ENCODE measurements around the gene CACNA1B. TPM values are rescaled to one million over a fixed set of nuclear protein-coding genes. Genes with fewer than 3 reads are reported as not detected.
A peak's percentile ranks its signal among the peaks of the same experiment; 100 is the strongest.
"Not testable (repeated sequence)": the region's sequence is repeated elsewhere in the genome, so short reads cannot be mapped to it uniquely, and the experiment has no call there.

CACNA1B gene
- total RNA-seq, 4 donors from 2014 or later, result 0.13 to 0.42 (median 0.31) TPM

- WGBS, result 94% methylated on average over 2 of the region's 2 CpGs
- Histone ChIP-seq H3K27ac (replicated peaks in 1 of 4) (no peak overlapping the region), H3K4me3 (no peak overlapping the region), H3K36me3 (no peaks in the 10 kb centered on the region), H3K27me3 (peaks cover 0 to 54% (median 0%) of the 10 kb centered on the region in 4 donors), H3K9me3 (no peaks in the 10 kb centered on the region), H3K4me1 (no peaks in the 10 kb centered on the region)
- TF ChIP-seq POLR2A (IDR thresholded peaks at IDR 0.05; ENCODE audit: low read depth) (no peak), POLR2AphosphoS5 (IDR thresholded peaks at IDR 0.05) (no peak), EP300 (IDR thresholded peaks at IDR 0.05) (no peak)
- TF ChIP-seq, protein P1, sequence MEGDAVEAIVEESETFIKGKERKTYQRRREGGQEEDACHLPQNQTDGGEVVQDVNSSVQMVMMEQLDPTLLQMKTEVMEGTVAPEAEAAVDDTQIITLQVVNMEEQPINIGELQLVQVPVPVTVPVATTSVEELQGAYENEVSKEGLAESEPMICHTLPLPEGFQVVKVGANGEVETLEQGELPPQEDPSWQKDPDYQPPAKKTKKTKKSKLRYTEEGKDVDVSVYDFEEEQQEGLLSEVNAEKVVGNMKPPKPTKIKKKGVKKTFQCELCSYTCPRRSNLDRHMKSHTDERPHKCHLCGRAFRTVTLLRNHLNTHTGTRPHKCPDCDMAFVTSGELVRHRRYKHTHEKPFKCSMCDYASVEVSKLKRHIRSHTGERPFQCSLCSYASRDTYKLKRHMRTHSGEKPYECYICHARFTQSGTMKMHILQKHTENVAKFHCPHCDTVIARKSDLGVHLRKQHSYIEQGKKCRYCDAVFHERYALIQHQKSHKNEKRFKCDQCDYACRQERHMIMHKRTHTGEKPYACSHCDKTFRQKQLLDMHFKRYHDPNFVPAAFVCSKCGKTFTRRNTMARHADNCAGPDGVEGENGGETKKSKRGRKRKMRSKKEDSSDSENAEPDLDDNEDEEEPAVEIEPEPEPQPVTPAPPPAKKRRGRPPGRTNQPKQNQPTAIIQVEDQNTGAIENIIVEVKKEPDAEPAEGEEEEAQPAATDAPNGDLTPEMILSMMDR (IDR thresholded peaks at IDR 0.05), result no peak
- DNase-seq (ENCODE audit: extremely low spot score), result no peak
- intact Hi-C loops (cut with DNase I), result no loop called here
These were observed 227.5 kb downstream of the CACNA1B start for GRCh38 chr9:138105123-138105415.

DNA sequence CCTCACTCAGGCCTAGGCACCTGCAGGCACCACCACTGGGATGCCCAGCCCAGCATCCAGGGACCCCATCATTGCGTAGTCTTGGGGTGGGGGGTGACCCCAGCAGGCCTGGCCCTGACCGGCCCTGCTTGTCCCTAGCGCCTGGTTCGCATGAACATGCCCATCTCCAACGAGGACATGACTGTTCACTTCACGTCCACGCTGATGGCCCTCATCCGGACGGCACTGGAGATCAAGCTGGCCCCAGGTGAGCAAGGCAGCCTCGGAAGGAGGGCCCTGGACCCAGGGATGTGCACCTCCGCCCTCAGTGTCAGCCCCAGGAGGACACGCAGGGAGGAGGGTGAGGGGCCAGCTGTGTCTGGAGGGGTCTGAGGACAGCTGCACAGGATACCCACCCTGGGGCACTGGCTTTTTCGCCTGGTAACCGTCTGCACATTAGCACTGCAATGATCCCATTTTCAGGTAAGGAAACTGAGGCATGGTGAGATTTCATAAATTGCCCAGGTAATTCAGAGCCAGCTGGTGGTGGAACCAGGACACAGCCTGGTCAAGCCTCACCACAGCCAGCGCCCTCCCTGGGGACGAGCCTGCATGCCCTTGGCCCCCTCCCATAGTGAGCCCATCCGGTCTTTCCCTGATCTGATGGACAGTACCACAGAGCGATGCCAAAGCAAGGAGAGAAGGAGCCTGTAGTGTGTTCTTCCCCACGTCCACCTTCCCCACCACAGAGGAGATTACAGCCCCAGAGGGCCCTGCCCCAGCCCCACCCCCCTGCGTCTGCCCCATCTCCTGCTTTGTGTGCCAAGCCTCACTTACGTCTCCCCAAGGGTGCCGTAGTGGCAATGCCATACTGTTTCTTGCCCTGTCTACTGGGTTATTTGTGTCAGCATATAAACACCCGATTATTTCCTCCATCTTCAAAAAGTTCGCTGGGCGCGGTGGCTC lies 228.3 kb downstream of the CACNA1B start:
- no peaks in the 10 kb centered on the region for H3K36me3 ChIP-seq
- H3K4me3 ChIP-seq, result no peak overlapping the region
- H3K27me3 ChIP-seq, result peaks cover 0 to 54% (median 0%) of the 10 kb centered on the region in 4 donors
- H3K9me3 ChIP-seq, result no peaks in the 10 kb centered on the region
- no peak for DNase-seq (ENCODE audit: extremely low spot score)
- TF ChIP-seq, protein P1 (IDR thresholded peaks at IDR 0.05), result no peak
- no peak for TF ChIP-seq EP300 (IDR thresholded peaks at IDR 0.05)
- TF ChIP-seq POLR2A (IDR thresholded peaks at IDR 0.05; ENCODE audit: low read depth), result no peak
- TF ChIP-seq POLR2AphosphoS5 (IDR thresholded peaks at IDR 0.05), result no peak
- 94% methylated on average over 11 of the region's 26 CpGs for WGBS
- H3K27ac ChIP-seq (replicated peaks in 1 of 4), result no peak overlapping the region
- intact Hi-C loops (cut with DNase I), result no loop called here
- H3K4me1 ChIP-seq, result no peaks in the 10 kb centered on the region

DNA sequence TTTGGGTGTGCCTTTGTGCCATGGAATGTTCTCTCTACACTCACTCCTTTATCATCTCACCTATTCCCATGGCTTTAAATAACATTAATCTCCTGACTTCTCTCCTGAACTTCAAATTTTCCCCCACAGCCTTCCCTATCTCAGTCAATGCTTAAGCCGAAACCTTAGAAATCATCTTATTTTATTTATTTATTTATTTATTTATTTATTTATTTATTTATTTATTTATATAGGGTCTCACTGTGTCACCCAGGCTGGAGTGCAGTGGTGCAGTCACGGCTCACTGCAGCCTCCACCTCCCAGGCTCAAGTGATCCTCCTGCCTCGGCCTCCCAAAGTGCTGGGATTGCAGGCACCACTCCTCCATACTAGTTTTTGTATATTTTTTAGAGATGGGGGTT lies 229.5 kb downstream of the CACNA1B start:
- H3K27ac ChIP-seq (replicated peaks in 1 of 4); intact Hi-C loops (cut with DNase I); H3K36me3 ChIP-seq; DNase-seq (ENCODE audit: extremely low spot score); H3K4me1 ChIP-seq; H3K4me3 ChIP-seq; H3K9me3 ChIP-seq: not testable (repeated sequence)
- H3K27me3 ChIP-seq, result peaks cover 0 to 47% (median 0%) of the 10 kb centered on the region in 4 donors
- WGBS, result 94% methylated on average over 3 of the region's 3 CpGs

DNA sequence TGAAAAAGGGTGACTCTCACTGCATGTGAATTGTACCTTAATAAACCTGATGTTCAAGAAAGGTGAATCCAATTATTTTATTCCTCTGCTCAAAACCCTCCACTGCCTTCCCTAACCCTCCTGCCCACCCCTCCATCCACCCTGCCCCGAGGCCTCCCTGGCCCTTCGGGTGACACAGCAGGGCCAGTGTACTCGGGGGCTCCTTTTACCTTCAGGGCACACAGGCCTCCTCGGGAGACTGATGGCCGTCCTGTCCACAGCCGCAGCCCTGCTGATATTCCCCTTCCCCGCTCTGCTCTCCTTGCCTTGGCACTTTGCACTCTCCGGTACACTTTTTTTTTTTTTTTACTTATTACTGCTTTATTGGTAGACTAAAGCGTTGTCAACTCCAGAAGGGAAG lies 234.0 kb downstream of the CACNA1B start:
- no peaks in the 10 kb centered on the region for H3K4me1 ChIP-seq
- no peak overlapping the region for H3K27ac ChIP-seq (replicated peaks in 1 of 4)
- H3K4me3 ChIP-seq, result no peak overlapping the region
- H3K27me3 ChIP-seq, result peaks cover 0 to 23% (median 0%) of the 10 kb centered on the region in 4 donors
- no peak for DNase-seq (ENCODE audit: extremely low spot score)
- H3K36me3 ChIP-seq, result no peaks in the 10 kb centered on the region
- no peak for TF ChIP-seq POLR2AphosphoS5 (IDR thresholded peaks at IDR 0.05)
- no peak for TF ChIP-seq POLR2A (IDR thresholded peaks at IDR 0.05; ENCODE audit: low read depth)
- no peak for TF ChIP-seq EP300 (IDR thresholded peaks at IDR 0.05)
- TF ChIP-seq, protein P1 (IDR thresholded peaks at IDR 0.05), result no peak
- H3K9me3 ChIP-seq, result no peaks in the 10 kb centered on the region
- intact Hi-C loops (cut with DNase I), result no loop called here
- WGBS, result 78% methylated on average over 9 of the region's 9 CpGs

- no peaks in the 10 kb centered on the region for H3K4me1 ChIP-seq
- no peak overlapping the region for H3K4me3 ChIP-seq
- H3K36me3 ChIP-seq, result no peaks in the 10 kb centered on the region
- H3K27ac ChIP-seq (replicated peaks in 1 of 4), result no peak overlapping the region
- TF ChIP-seq, protein P1 (IDR thresholded peaks at IDR 0.05), result no peak
- no peak for TF ChIP-seq EP300 (IDR thresholded peaks at IDR 0.05)
- no peak for TF ChIP-seq POLR2A (IDR thresholded peaks at IDR 0.05; ENCODE audit: low read depth)
- no peak for TF ChIP-seq POLR2AphosphoS5 (IDR thresholded peaks at IDR 0.05)
- DNase-seq (ENCODE audit: extremely low spot score), result peak; percentile 80
- H3K9me3 ChIP-seq, result no peaks in the 10 kb centered on the region
- WGBS, result 90% methylated on average over 16 of the region's 16 CpGs
- intact Hi-C loops (cut with DNase I), result no loop called here
- H3K27me3 ChIP-seq, result peaks cover 0 to 28% (median 0%) of the 10 kb centered on the region in 4 donors
These were observed 234.6 kb downstream of the CACNA1B start for GRCh38 chr9:138112090-138112748.

All from esophagus muscularis mucosa (tissue), 4 donors.